T-helper 2 cell treated with Interferon-gamma antibody and Interleukin-4, amounts not matched to agents 5 μg/mL and 100 μg/mL, for 36 hours (primary cell): Measurements from ENCODE around the gene KCNJ3.
"Not testable (repeated sequence)": the region's sequence is repeated elsewhere in the genome, so short reads cannot be mapped to it uniquely, and the experiment has no call there.

ENCODE experiments used
- DNase-seq: peaks from one replicate; pipeline ENCODE4 v3.0.0; 2021; ENCODE audit warnings: low spot score
- H3K27ac Mint-ChIP-seq: one replicate; pipeline ENCODE4 v1.8.0; 2021; ENCODE audit warnings: mild to moderate bottlenecking, mixed read lengths
- H3K27me3 Mint-ChIP-seq: one replicate; pipeline ENCODE4 v1.8.0; 2021; ENCODE audit warnings: low read depth, mixed read lengths
- H3K36me3 Mint-ChIP-seq: one replicate; pipeline ENCODE4 v1.8.0; 2021; ENCODE audit warnings: low read depth, mixed read lengths
- H3K4me1 Mint-ChIP-seq: one replicate; pipeline ENCODE4 v1.8.0; 2021; ENCODE audit warnings: low read depth, mixed read lengths
- H3K4me3 Mint-ChIP-seq: one replicate; pipeline ENCODE4 v1.8.0; 2022; ENCODE audit warnings: mild to moderate bottlenecking, moderate library complexity, mixed read lengths
- H3K9me3 Mint-ChIP-seq: one replicate; pipeline ENCODE4 v1.8.0; 2021; ENCODE audit warnings: mixed read lengths

KCNJ3 gene

DNA sequence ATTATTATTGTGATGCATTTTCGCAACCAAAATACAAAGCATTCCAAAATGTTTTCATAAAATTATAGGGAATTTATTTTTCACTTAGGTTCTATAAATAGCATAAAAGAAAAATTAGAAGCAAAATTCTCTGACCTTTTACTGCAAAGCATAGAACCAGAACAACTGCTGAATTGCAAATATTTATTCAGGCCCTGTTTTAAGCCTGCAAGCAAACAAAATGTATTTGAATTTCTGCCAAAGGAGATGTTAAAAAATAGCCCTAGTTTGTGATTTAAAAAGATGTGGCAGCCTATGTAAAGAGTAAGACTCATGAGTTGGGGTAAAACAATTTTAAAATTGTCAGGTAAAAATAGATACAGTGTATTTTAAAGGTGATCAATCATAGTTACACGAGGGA lies 138.1 kb downstream of the KCNJ3 start:
- Mint-ChIP-seq H3K27ac (no peak overlapping the region), H3K9me3 (peaks cover under 1% of the 10 kb centered on the region), H3K36me3 (no peaks in the 10 kb centered on the region), H3K4me1 (no peaks in the 10 kb centered on the region), H3K27me3 (no peaks in the 10 kb centered on the region), H3K4me3 (no peak overlapping the region)
- DNase-seq, result no peak

- no peak for DNase-seq
- no peaks in the 10 kb centered on the region for H3K36me3 Mint-ChIP-seq
- peaks cover 5% of the 10 kb centered on the region for H3K9me3 Mint-ChIP-seq
- no peaks in the 10 kb centered on the region for H3K27me3 Mint-ChIP-seq
- H3K27ac Mint-ChIP-seq, result no peak overlapping the region
- H3K4me1 Mint-ChIP-seq, result no peaks in the 10 kb centered on the region
- no peak overlapping the region for H3K4me3 Mint-ChIP-seq
These were observed 138.5 kb downstream of the KCNJ3 start for GRCh38 chr2:154837035-154837434.

GRCh38 chr2:154844513-154844912 lies 146.0 kb downstream of the KCNJ3 start:
- Mint-ChIP-seq H3K27ac (no peak overlapping the region), H3K9me3 (peaks cover 5% of the 10 kb centered on the region), H3K36me3 (no peaks in the 10 kb centered on the region), H3K4me1 (no peaks in the 10 kb centered on the region), H3K4me3 (no peak overlapping the region), H3K27me3 (no peaks in the 10 kb centered on the region)
- no peak for DNase-seq

- Mint-ChIP-seq H3K27ac (no peak overlapping the region), H3K27me3 (no peaks in the 10 kb centered on the region), H3K36me3 (no peaks in the 10 kb centered on the region), H3K4me3 (no peak overlapping the region), H3K9me3 (peaks cover 2% of the 10 kb centered on the region), H3K4me1 (no peaks in the 10 kb centered on the region)
- DNase-seq, result no peak
These were observed 148.3 kb downstream of the KCNJ3 start for GRCh38 chr2:154846842-154847241.

GRCh38 chr2:154849482-154849881 lies 151.0 kb downstream of the KCNJ3 start:
- no peak for DNase-seq
- Mint-ChIP-seq H3K27me3 (no peaks in the 10 kb centered on the region), H3K36me3 (no peaks in the 10 kb centered on the region), H3K27ac (no peak overlapping the region), H3K9me3 (no peaks in the 10 kb centered on the region), H3K4me1 (no peaks in the 10 kb centered on the region), H3K4me3 (no peak overlapping the region)

GRCh38 chr2:154850532-154850931 lies 152.0 kb downstream of the KCNJ3 start:
- no peaks in the 10 kb centered on the region for H3K4me1 Mint-ChIP-seq
- no peak overlapping the region for H3K27ac Mint-ChIP-seq
- no peaks in the 10 kb centered on the region for H3K9me3 Mint-ChIP-seq
- no peak overlapping the region for H3K4me3 Mint-ChIP-seq
- no peak for DNase-seq
- H3K27me3 Mint-ChIP-seq, result no peaks in the 10 kb centered on the region
- H3K36me3 Mint-ChIP-seq, result no peaks in the 10 kb centered on the region

- Mint-ChIP-seq H3K9me3 (no peaks in the 10 kb centered on the region), H3K36me3 (no peaks in the 10 kb centered on the region), H3K27ac (no peak overlapping the region), H3K4me1 (no peaks in the 10 kb centered on the region), H3K27me3 (no peaks in the 10 kb centered on the region), H3K4me3 (no peak overlapping the region)
- DNase-seq, result no peak
These were observed 156.6 kb downstream of the KCNJ3 start for GRCh38 chr2:154855138-154855537.

- H3K9me3 Mint-ChIP-seq, H3K36me3 Mint-ChIP-seq, H3K27ac Mint-ChIP-seq, H3K4me3 Mint-ChIP-seq, H3K27me3 Mint-ChIP-seq, H3K4me1 Mint-ChIP-seq, DNase-seq: not testable (repeated sequence)
These were observed 168.7 kb downstream of the KCNJ3 start for GRCh38 chr2:154867151-154867550.

GRCh38 chr2:154875999-154876398 lies 177.5 kb downstream of the KCNJ3 start:
- DNase-seq, result no peak
- no peaks in the 10 kb centered on the region for H3K27me3 Mint-ChIP-seq
- no peak overlapping the region for H3K4me3 Mint-ChIP-seq
- H3K27ac Mint-ChIP-seq, result no peak overlapping the region
- H3K9me3 Mint-ChIP-seq, result no peaks in the 10 kb centered on the region
- no peaks in the 10 kb centered on the region for H3K4me1 Mint-ChIP-seq
- H3K36me3 Mint-ChIP-seq, result no peaks in the 10 kb centered on the region

- Mint-ChIP-seq H3K27ac (no peak overlapping the region), H3K9me3 (no peaks in the 10 kb centered on the region), H3K27me3 (no peaks in the 10 kb centered on the region), H3K4me1 (no peaks in the 10 kb centered on the region), H3K4me3 (no peak overlapping the region), H3K36me3 (no peaks in the 10 kb centered on the region)
- no peak for DNase-seq
These were observed 184.2 kb downstream of the KCNJ3 start for GRCh38 chr2:154882725-154883124.

DNA sequence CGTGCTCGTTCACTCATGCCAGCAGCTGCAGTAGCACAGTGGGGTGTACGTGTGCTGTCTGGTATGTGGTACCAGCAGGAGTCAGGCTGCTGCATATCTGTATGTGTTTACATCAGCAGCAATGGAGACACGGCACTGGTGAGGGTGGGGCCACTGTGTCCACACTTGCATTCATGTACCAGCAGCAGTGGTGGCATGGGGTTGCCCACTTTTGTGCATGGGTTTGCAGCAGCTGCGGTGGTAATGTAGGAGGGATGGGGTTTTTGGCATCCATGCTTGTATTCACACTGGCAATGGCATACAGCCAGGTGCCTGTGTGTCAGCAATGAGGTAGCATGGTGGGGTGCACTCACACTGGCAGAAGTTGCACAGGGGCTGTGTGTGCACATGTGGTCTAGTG lies 187.8 kb downstream of the KCNJ3 start:
- Mint-ChIP-seq H3K27ac (no peak overlapping the region), H3K27me3 (no peaks in the 10 kb centered on the region), H3K9me3 (peaks cover 5% of the 10 kb centered on the region), H3K36me3 (no peaks in the 10 kb centered on the region), H3K4me1 (no peaks in the 10 kb centered on the region), H3K4me3 (no peak overlapping the region)
- no peak for DNase-seq

DNA sequence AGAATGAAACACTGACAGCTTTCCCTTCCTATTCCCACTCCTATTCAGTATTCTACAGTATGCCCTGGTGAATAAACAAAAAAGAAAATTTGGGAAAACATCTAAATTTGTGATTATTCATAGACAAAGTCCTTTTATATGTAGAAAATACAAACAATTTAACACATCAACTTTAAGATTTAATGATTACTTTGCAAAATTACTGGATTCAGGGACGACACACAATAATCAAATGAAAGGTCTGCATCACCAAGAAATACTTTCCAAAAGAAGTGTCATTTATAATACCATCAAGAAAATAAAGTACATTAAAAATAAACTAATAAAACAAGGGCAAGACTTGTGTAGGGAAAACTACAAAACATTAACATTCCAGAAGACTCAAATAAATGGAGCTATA lies 199.8 kb downstream of the KCNJ3 start:
- Mint-ChIP-seq H3K27me3 (no peaks in the 10 kb centered on the region), H3K27ac (no peak overlapping the region), H3K4me1 (no peaks in the 10 kb centered on the region), H3K4me3 (no peak overlapping the region), H3K36me3 (no peaks in the 10 kb centered on the region), H3K9me3 (no peaks in the 10 kb centered on the region)
- no peak for DNase-seq

DNA sequence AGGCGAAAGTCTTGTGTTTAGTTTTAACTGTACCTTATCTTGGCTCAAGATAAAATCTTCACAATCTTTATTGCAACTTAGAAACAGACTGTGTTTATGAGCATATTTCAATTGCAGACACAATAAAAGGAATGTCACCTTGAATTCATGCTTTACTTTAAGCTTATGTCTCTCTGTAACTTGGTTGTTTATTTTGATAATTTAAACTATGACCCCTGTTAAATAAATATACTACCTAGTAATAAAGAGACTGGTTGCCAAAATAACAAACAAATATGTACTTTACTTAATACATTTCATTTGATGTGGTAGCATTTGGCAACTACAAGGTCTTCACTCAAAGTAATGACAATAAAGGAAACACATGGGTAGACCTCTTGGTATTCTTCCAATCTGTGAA lies 202.6 kb downstream of the KCNJ3 start:
- H3K4me1 Mint-ChIP-seq, result no peaks in the 10 kb centered on the region
- no peak overlapping the region for H3K27ac Mint-ChIP-seq
- no peaks in the 10 kb centered on the region for H3K27me3 Mint-ChIP-seq
- DNase-seq, result no peak
- H3K9me3 Mint-ChIP-seq, result peaks cover 5% of the 10 kb centered on the region
- H3K4me3 Mint-ChIP-seq, result no peak overlapping the region
- H3K36me3 Mint-ChIP-seq, result no peaks in the 10 kb centered on the region
